HCT116 (cell line): ENCODE data around the gene MYO3B. TPM values are rescaled to one million over a fixed set of nuclear protein-coding genes. Genes with fewer than 3 reads are reported as not detected.

Experiments
- ATAC-seq: fragments of 200-7000 bp; cut with Tn5 transposase; 2 replicates; pipeline ENCODE4 v1.9.1; 2020; ENCODE audit warnings: mild to moderate bottlenecking, moderate library complexity
- BruUV-seq: library from RNA; stranded (reverse); fragments of 400-500 nt; replicated peaks from 2 replicates; lab custom pipeline; 2021; lab: Mats Ljungman, UMichigan
- CTCF ChIA-PET: fragments of 300-600 bp; sonication (Branson Sonifier 250); formaldehyde crosslinking; loops from one replicate; lab custom pipeline; 2021; ENCODE audit warnings: antibody characterized with exemption; lab: Charles Lee
- POLR2A ChIA-PET: fragments of 300-600, 350-600 bp; sonication (Branson Sonifier 250); formaldehyde crosslinking; loops from one replicate; lab custom pipeline; 2021; ENCODE audit warnings: antibody characterized with exemption; lab: Charles Lee
- RAD21 ChIA-PET, 2 experiments: fragments of 300-600 bp; sonication (Branson Sonifier 250); formaldehyde crosslinking; loops; one replicate each; lab custom pipeline; 2023; ENCODE audit warnings: low total read pairs in 2 of 2; ENCODE audit not compliant: uncharacterized antibody in 2 of 2, unreplicated experiment in 2 of 2, low non-redundant PET in 1 of 2; lab: Charles Lee
- DNase-seq: peaks from one replicate; pipeline ENCODE4 v3.0.0-alpha.2; 2010; ENCODE audit warnings: low read depth, low spot score
- H2AFZ ChIP-seq: fragments of 200-600 bp; shearing (Covaris generic), sonication (generic); 2 replicates; pipeline ENCODE4 v1.6.1; 2017; ENCODE audit warnings: low read depth, mixed run types, mixed read lengths, antibody characterized with exemption, low read length; ENCODE audit not compliant: poor library complexity, severe bottlenecking
- H3K27ac ChIP-seq: 2 replicates; pipeline ENCODE4 v1.5.1; 2012; ENCODE audit warnings: low read depth, low read length
- H3K27me3 ChIP-seq: fragments of 200-600 bp; sonication (generic); 2 replicates; pipeline ENCODE4 v1.6.1; 2016; ENCODE audit warnings: mixed run types, low read length, mixed read lengths; ENCODE audit not compliant: insufficient read depth
- H3K36me3 ChIP-seq, 2 experiments: fragments of 200-500 bp in 1 of 2; fragments of 200-600 bp in 1 of 2; sonication (Bioruptor generic) in 1 of 2; sonication (generic) in 1 of 2; 2 replicates each; pipeline versions ENCODE4 v1.5.1 to v1.6.1; 2014 to 2016; ENCODE audit warnings: low read length in 2 of 2, inconsistent platforms in 1 of 2, mixed read lengths in 1 of 2, mixed run types in 1 of 2; ENCODE audit not compliant: insufficient read depth in 2 of 2, control insufficient read depth in 1 of 2
- H3K4me1 ChIP-seq, 2 experiments: fragments of 200-600 bp in 1 of 2; sonication (generic) in 1 of 2; 2 replicates each; pipeline versions ENCODE4 v1.5.1 to v1.6.1; 2012 to 2017; ENCODE audit warnings: low read length in 2 of 2, inconsistent platforms in 1 of 2, mild to moderate bottlenecking in 1 of 2, mixed read lengths in 1 of 2, mixed run types in 1 of 2, moderate library complexity in 1 of 2; ENCODE audit not compliant: insufficient read depth in 2 of 2, control insufficient read depth in 1 of 2
- H3K4me2 ChIP-seq: fragments of 200-600 bp; sonication (generic); 2 replicates; pipeline ENCODE4 v1.6.1; 2017; ENCODE audit warnings: mixed run types, low read length, mixed read lengths
- H3K4me3 ChIP-seq, 2 experiments: fragments of 200-600 bp in 1 of 2; sonication (generic) in 1 of 2; replicated peaks in 1 of 2; 2 replicates each; pipeline ENCODE4 v1.5.1; 2011 to 2016; ENCODE audit warnings: low read length in 2 of 2, control low read depth in 1 of 2, low read depth in 1 of 2, mild to moderate bottlenecking in 1 of 2, mixed read lengths in 1 of 2, mixed run types in 1 of 2
- H3K79me2 ChIP-seq: fragments of 200-600 bp; sonication (generic); 2 replicates; pipeline ENCODE4 v1.6.1; 2017; ENCODE audit warnings: mild to moderate bottlenecking, mixed run types, low read length, moderate library complexity, mixed read lengths; ENCODE audit not compliant: insufficient read depth
- H3K9ac ChIP-seq: fragments of 200-600 bp; sonication (generic); 2 replicates; pipeline ENCODE4 v1.6.1; 2016; ENCODE audit warnings: low read length, mixed read lengths
- H3K9me2 ChIP-seq: fragments of 200-600 bp; sonication (generic), shearing (Covaris generic); 2 replicates; pipeline ENCODE4 v1.6.1; 2017; ENCODE audit warnings: mixed run types, mild to moderate bottlenecking, moderate library complexity; ENCODE audit not compliant: insufficient read depth
- H3K9me3 ChIP-seq, 2 experiments: fragments of 200-500 bp in 1 of 2; fragments of 200-600 bp in 1 of 2; sonication (Bioruptor generic) in 1 of 2; sonication (generic) in 1 of 2; 2 replicates each; pipeline ENCODE4 v1.6.1; 2014 to 2017; ENCODE audit warnings: low read length in 2 of 2, mixed read lengths in 2 of 2, inconsistent platforms in 1 of 2, low read depth in 1 of 2, mild to moderate bottlenecking in 1 of 2, mixed run types in 1 of 2, moderate library complexity in 1 of 2; ENCODE audit not compliant: control insufficient read depth in 1 of 2, insufficient read depth in 1 of 2
- H4K20me1 ChIP-seq: fragments of 200-600 bp; sonication (generic), shearing (Covaris generic); 2 replicates; pipeline ENCODE4 v1.6.1; 2017; ENCODE audit warnings: mixed run types, mild to moderate bottlenecking, moderate library complexity; ENCODE audit not compliant: insufficient read depth
- ATF3 ChIP-seq: IDR thresholded peaks from 2 replicates; pipeline ENCODE4 v1.6.1; 2012
- CEBPB ChIP-seq: IDR thresholded peaks from 2 replicates; pipeline ENCODE4 v1.6.1; 2012; ENCODE audit warnings: low read depth
- ELF1 ChIP-seq: IDR thresholded peaks from 2 replicates; pipeline ENCODE4 v1.6.1; 2012; ENCODE audit warnings: low read depth, borderline replicate concordance
- EZH2 ChIP-seq: fragments of 200-600 bp; sonication (generic); IDR thresholded peaks from 2 replicates; pipeline ENCODE4 v1.6.1; 2017; ENCODE audit warnings: antibody characterized with exemption, mixed run types
- RAD21 ChIP-seq: IDR thresholded peaks from 2 replicates; pipeline ENCODE4 v1.6.1; 2012; ENCODE audit warnings: low read depth, mild to moderate bottlenecking
- SIN3A ChIP-seq: IDR thresholded peaks from 2 replicates; pipeline ENCODE4 v1.6.1; 2012; ENCODE audit warnings: low read depth
- SP1 ChIP-seq: IDR thresholded peaks from 2 replicates; pipeline ENCODE4 v1.6.1; 2012; ENCODE audit warnings: low read depth
- TCF7L2 ChIP-seq: IDR thresholded peaks from 2 replicates; pipeline ENCODE4 v1.7.0; 2011; ENCODE audit warnings: borderline replicate concordance, inconsistent platforms; ENCODE audit not compliant: insufficient read depth, insufficient read length; ENCODE audit errors: extremely low read depth
- ZNF274 ChIP-seq: fragments of 200-500 bp; sonication (Bioruptor generic); IDR thresholded peaks from 2 replicates; pipeline ENCODE4 v1.6.1; 2014; ENCODE audit warnings: mild to moderate bottlenecking, low read depth, low read length, inconsistent platforms
- intact Hi-C: fragments of 100-400 bp; cut with micrococcal nuclease; formaldehyde crosslinking; loops from 2 replicates; pipeline ENCODE4 v1.10.0; 2022
- total RNA-seq: library from RNA; stranded (reverse); gene quantifications from one replicate; pipeline ENCODE4 v1.2.1, GENCODE V29; 2021; ENCODE audit not compliant: unreplicated experiment
- TF ChIP-seq, protein P1 (sequence below), 3 experiments: fragments of 200-600 bp in 1 of 3; sonication (generic) in 1 of 3; IDR thresholded peaks in 2 of 3; conservative IDR thresholded peaks in 1 of 3; 2 replicates each; pipeline ENCODE4 v1.5.1; 2012 to 2017; ENCODE audit warnings: low read depth in 2 of 3, low read length in 2 of 3, antibody characterized with exemption in 1 of 3, borderline replicate concordance in 1 of 3, control low read depth in 1 of 3, mild to moderate bottlenecking in 1 of 3, mixed read lengths in 1 of 3, mixed run types in 1 of 3, moderate library complexity in 1 of 3; ENCODE audit not compliant: insufficient read depth in 1 of 3
- TF ChIP-seq, protein P2 (sequence below): IDR thresholded peaks from 2 replicates; pipeline ENCODE4 v1.6.1; 2011; ENCODE audit warnings: mild to moderate bottlenecking, low read length, moderate library complexity; ENCODE audit not compliant: insufficient replicate concordance; ENCODE audit errors: extremely low read depth

The MYO3B gene
- total RNA-seq, 1 experiment from 2014 or later, result not detected

DNA sequence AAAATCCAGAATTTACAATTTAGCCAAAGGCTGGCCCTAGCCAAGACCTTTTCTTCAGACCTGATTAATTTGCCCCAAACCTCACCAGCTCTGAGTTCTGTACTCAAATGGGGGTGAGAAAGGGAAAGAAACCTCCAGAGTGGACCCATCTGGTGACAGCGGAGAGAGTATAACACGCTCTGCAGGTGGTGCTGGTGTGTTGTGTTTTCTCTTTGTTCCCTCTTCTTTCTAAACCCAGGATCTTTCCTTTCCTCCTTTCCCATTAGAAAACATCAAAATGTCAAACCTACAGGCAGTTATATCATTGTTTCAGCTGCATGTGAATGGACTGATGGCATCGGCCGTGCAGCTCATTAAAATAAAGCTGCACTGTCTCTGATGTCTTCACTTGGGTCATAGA lies 283.9 kb downstream of the MYO3B start:
- ATAC-seq, result no peak
- H3K36me3 ChIP-seq, result no peaks in the 10 kb centered on the region
- no TSS peak for BruUV-seq
- RAD21 ChIA-PET, result no interaction called here
- H3K27me3 ChIP-seq, result no peaks in the 10 kb centered on the region
- H3K9me2 ChIP-seq, result no peaks in the 10 kb centered on the region
- no peak for DNase-seq
- no peak overlapping the region for H3K4me3 ChIP-seq
- no peaks in the 10 kb centered on the region for H3K79me2 ChIP-seq
- no peaks in the 10 kb centered on the region for H3K9me3 ChIP-seq
- POLR2A ChIA-PET, result no interaction called here
- H4K20me1 ChIP-seq, result no peaks in the 10 kb centered on the region
- no peak overlapping the region for H3K4me2 ChIP-seq
- H3K4me1 ChIP-seq, result no peaks in the 10 kb centered on the region
- no peak overlapping the region for H2AFZ ChIP-seq
- CTCF ChIA-PET, result interaction anchor here (1.4 kb wide), 1 partner anchor 351 kb away, joined by 4 read pairs; no protein-coding TSS in a partner anchor
- TF ChIP-seq RAD21, result peak; percentile 53
- TF ChIP-seq ATF3, result no peak
- TF ChIP-seq, protein P1, sequence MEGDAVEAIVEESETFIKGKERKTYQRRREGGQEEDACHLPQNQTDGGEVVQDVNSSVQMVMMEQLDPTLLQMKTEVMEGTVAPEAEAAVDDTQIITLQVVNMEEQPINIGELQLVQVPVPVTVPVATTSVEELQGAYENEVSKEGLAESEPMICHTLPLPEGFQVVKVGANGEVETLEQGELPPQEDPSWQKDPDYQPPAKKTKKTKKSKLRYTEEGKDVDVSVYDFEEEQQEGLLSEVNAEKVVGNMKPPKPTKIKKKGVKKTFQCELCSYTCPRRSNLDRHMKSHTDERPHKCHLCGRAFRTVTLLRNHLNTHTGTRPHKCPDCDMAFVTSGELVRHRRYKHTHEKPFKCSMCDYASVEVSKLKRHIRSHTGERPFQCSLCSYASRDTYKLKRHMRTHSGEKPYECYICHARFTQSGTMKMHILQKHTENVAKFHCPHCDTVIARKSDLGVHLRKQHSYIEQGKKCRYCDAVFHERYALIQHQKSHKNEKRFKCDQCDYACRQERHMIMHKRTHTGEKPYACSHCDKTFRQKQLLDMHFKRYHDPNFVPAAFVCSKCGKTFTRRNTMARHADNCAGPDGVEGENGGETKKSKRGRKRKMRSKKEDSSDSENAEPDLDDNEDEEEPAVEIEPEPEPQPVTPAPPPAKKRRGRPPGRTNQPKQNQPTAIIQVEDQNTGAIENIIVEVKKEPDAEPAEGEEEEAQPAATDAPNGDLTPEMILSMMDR (IDR thresholded peaks at IDR 0.05 in 2 of 3, conservative IDR thresholded peaks at IDR 0.05 in 1 of 3; ENCODE audit: borderline replicate concordance in 1 of 3, insufficient read depth in 1 of 3, low read depth in 2 of 3, low read length in 2 of 3), result 0 out of 6 replicates have a peak, but pooled peaks of 2 of the 3 experiments have one; percentile 9 to 13
- no peak overlapping the region for H3K9ac ChIP-seq
- H3K27ac ChIP-seq, result no peak overlapping the region
- intact Hi-C loops, result loop anchor here (1.0 kb wide), 1 partner anchor 350 kb away; no protein-coding TSS in a partner anchor

DNA sequence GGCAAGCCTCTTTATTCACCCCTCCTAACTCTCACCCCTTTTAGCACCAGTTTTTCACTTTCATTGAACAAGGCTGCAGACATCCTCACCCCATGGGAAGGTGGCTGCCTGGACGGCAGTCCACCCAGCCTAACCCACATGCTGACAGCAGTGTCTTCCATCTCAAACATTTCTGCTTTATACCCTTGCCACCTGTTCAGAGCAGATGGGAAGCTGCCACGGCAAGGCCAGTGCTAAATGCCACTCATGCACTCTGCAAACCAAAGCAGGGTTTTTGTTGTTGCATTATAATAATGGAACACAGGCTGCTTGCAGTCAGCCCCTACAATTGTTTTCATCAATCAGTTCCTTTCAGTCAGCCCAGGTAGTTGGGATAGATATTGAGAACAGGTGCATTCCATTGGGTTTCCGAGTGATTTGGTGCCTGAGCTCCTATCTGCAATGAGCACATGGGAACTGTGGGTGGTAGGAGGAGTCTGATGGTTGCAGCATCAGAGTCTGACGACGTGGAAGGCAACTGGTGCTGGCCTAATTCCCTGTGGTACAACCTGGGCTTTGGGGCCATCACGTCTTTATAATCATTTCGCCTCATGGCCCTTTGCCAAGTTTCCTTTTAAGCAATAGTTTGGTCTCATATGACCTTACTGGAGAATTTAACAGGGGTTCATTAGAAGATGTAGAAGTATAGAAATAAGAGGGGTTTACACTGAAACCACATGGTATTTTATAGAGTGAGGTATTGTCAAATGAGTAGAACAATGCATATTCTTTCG lies 284.7 kb downstream of the MYO3B start:
- no TSS peak for BruUV-seq
- Histone ChIP-seq H3K36me3 (no peaks in the 10 kb centered on the region), H2AFZ (no peak overlapping the region), H3K27ac (no peak overlapping the region), H3K4me2 (no peak overlapping the region), H3K79me2 (no peaks in the 10 kb centered on the region)
- intact Hi-C loops, result loop anchor here (1.0 kb wide), 1 partner anchor 350 kb away; no protein-coding TSS in a partner anchor
- RAD21 ChIA-PET, result no interaction called here
- ATAC-seq (no peak), DNase-seq (no peak)
- POLR2A ChIA-PET, result no interaction called here
- TF ChIP-seq, protein P2, sequence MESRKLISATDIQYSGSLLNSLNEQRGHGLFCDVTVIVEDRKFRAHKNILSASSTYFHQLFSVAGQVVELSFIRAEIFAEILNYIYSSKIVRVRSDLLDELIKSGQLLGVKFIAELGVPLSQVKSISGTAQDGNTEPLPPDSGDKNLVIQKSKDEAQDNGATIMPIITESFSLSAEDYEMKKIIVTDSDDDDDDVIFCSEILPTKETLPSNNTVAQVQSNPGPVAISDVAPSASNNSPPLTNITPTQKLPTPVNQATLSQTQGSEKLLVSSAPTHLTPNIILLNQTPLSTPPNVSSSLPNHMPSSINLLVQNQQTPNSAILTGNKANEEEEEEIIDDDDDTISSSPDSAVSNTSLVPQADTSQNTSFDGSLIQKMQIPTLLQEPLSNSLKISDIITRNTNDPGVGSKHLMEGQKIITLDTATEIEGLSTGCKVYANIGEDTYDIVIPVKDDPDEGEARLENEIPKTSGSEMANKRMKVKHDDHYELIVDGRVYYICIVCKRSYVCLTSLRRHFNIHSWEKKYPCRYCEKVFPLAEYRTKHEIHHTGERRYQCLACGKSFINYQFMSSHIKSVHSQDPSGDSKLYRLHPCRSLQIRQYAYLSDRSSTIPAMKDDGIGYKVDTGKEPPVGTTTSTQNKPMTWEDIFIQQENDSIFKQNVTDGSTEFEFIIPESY, result no peak
- TF ChIP-seq EZH2 (no peak), ELF1 (no peak), SIN3A (no peak), SP1 (no peak), CEBPB (no peak), ZNF274 (no peak), ATF3 (no peak), TCF7L2 (no peak)
- TF ChIP-seq, all 23 proteins: peak for 0
- Histone ChIP-seq H3K4me3 (no peak overlapping the region), H4K20me1 (no peaks in the 10 kb centered on the region), H3K9me3 (no peaks in the 10 kb centered on the region), H3K9ac (no peak overlapping the region), H3K27me3 (no peaks in the 10 kb centered on the region), H3K9me2 (no peaks in the 10 kb centered on the region), H3K4me1 (no peaks in the 10 kb centered on the region)
- CTCF ChIA-PET, result interaction anchor here (1.4 kb wide), 1 partner anchor 350 kb away, joined by 4 read pairs; no protein-coding TSS in a partner anchor
